ENCODE results near the gene C1QTNF6.
"Not testable (repeated sequence)": the region's sequence is repeated elsewhere in the genome, so short reads cannot be mapped to it uniquely, and the experiment has no call there.

The C1QTNF6 gene

DNA sequence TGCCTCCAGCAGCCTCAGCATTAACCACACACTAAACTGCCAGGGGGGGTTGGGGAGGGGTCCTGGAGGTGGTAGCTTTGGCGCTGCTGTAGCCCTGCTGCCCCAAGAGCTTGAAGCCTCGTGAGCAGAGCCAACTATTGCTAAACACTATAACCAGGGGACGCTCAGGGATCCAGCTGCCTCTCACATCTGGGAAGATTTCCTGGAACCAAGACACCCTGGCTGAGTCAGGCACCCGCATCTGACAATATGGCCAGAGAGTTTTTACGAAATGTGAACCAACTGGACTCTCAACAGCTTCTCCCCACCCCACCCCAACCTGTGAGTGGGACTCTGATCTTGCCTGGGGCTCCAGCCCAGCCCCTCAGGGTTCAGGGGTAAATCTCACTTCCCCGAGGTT lies 14.3 kb downstream of the C1QTNF6 start:
- no peak for DNase-seq (ENCODE audit: low read depth)
- no peak overlapping the region for H3K4me3 ChIP-seq (ENCODE audit: low read depth, low read length)
- TF ChIP-seq, protein P1, sequence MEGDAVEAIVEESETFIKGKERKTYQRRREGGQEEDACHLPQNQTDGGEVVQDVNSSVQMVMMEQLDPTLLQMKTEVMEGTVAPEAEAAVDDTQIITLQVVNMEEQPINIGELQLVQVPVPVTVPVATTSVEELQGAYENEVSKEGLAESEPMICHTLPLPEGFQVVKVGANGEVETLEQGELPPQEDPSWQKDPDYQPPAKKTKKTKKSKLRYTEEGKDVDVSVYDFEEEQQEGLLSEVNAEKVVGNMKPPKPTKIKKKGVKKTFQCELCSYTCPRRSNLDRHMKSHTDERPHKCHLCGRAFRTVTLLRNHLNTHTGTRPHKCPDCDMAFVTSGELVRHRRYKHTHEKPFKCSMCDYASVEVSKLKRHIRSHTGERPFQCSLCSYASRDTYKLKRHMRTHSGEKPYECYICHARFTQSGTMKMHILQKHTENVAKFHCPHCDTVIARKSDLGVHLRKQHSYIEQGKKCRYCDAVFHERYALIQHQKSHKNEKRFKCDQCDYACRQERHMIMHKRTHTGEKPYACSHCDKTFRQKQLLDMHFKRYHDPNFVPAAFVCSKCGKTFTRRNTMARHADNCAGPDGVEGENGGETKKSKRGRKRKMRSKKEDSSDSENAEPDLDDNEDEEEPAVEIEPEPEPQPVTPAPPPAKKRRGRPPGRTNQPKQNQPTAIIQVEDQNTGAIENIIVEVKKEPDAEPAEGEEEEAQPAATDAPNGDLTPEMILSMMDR (IDR thresholded peaks at IDR 0.05; ENCODE audit: insufficient read depth, low read depth, low read length, missing control alignments), result no peak

- DNase-seq (ENCODE audit: low read depth), result no peak
- no peak overlapping the region for H3K4me3 ChIP-seq (ENCODE audit: low read depth, low read length)
- TF ChIP-seq, protein P1 (IDR thresholded peaks at IDR 0.05; ENCODE audit: insufficient read depth, low read depth, low read length, missing control alignments), result no peak
Observed at GRCh38 chr22:37172266-37173245, 15.5 kb downstream of the C1QTNF6 start.

GRCh38 chr22:37171662-37172061 lies 16.4 kb downstream of the C1QTNF6 start:
- H3K4me3 ChIP-seq (ENCODE audit: low read depth, low read length), result no peak overlapping the region
- no peak for DNase-seq (ENCODE audit: low read depth)
- TF ChIP-seq, protein P1 (IDR thresholded peaks at IDR 0.05; ENCODE audit: insufficient read depth, low read depth, low read length, missing control alignments), result no peak

DNA sequence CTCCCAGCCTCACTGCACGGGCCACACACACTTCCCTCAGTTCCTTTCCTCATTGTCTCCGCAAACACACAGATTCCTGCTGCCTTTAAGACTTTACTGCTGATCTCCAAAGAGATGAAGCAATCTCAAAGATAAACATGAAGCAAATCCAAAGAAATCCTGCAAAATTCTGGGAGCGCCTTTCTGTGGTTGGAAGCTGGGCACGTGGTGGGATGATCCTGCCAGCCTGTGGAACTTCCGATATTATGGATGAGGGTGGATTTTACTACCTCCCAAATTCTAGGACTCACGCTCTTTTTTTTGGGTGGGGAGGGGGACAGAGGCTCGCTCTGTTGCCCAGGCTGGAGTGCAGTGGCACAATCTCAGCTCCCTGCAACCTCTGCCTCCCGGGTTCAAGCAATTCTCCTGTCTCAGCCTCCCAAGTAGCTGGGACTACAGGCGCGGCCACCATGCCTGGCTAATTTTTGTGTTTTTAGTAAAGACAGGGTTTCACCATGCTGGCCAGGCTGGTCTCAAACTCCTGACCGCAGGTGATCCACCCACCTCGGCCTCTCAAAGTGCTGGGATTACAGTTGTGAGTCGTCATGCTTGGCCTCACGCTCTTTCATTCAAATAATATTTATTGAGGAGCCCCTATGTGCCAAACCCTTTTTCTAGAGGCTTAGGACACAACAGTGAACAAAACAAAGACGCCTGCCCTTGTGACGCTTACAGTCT lies 17.2 kb downstream of the C1QTNF6 start:
- not testable (repeated sequence) for DNase-seq (ENCODE audit: low read depth); H3K4me3 ChIP-seq (ENCODE audit: low read depth, low read length)

- TF ChIP-seq, protein P1 (IDR thresholded peaks at IDR 0.05; ENCODE audit: insufficient read depth, low read depth, low read length, missing control alignments), result no peak
- no peak for DNase-seq (ENCODE audit: low read depth)
- no peak overlapping the region for H3K4me3 ChIP-seq (ENCODE audit: low read depth, low read length)
Observed at GRCh38 chr22:37169947-37170688, 17.9 kb downstream of the C1QTNF6 start.

- DNase-seq (ENCODE audit: low read depth), result no peak
- no peak overlapping the region for H3K4me3 ChIP-seq (ENCODE audit: low read depth, low read length)
- TF ChIP-seq, protein P1 (IDR thresholded peaks at IDR 0.05; ENCODE audit: insufficient read depth, low read depth, low read length, missing control alignments), result no peak
Observed at GRCh38 chr22:37169406-37169805, 18.6 kb downstream of the C1QTNF6 start.

Data from GM12865 (cell line).